Measurements from ENCODE around the gene LBX2.
A peak's percentile ranks its signal among the peaks of the same experiment; 100 is the strongest.

Gene LBX2

GRCh38 chr2:74457549-74458131 is 41.8 kb downstream of the LBX2 start:
- H3K4me1 ChIP-seq (ENCODE audit: control insufficient read depth, low read depth, low read length), result peaks cover 6% of the 10 kb centered on the region
- peak overlapping the region; percentile 74 for H3K4me3 ChIP-seq (ENCODE audit: low read length)
- H3K36me3 ChIP-seq (ENCODE audit: control insufficient read depth, low read depth, low read length), result peaks cover 18% of the 10 kb centered on the region
- no peaks in the 10 kb centered on the region for H3K9me3 ChIP-seq (ENCODE audit: control insufficient read depth, low read depth, low read length)
- peak overlapping the region; percentile 86 for H3K9ac ChIP-seq (ENCODE audit: low read length)
- H3K27ac ChIP-seq (ENCODE audit: low read length), result peak overlapping the region; percentile 56
- H3K27me3 ChIP-seq (ENCODE audit: control insufficient read depth, insufficient read depth, low read length), result no peaks in the 10 kb centered on the region

GRCh38 chr2:74457129-74457548 is 42.3 kb downstream of the LBX2 start:
- H3K27me3 ChIP-seq (ENCODE audit: control insufficient read depth, insufficient read depth, low read length), result no peaks in the 10 kb centered on the region
- H3K4me3 ChIP-seq (ENCODE audit: low read length), result peak overlapping the region; percentile 74
- H3K9ac ChIP-seq (ENCODE audit: low read length), result peak overlapping the region; percentile 51
- H3K36me3 ChIP-seq (ENCODE audit: control insufficient read depth, low read depth, low read length), result peaks cover 13% of the 10 kb centered on the region
- no peak overlapping the region for H3K27ac ChIP-seq (ENCODE audit: low read length)
- no peaks in the 10 kb centered on the region for H3K9me3 ChIP-seq (ENCODE audit: control insufficient read depth, low read depth, low read length)
- peaks cover 6% of the 10 kb centered on the region for H3K4me1 ChIP-seq (ENCODE audit: control insufficient read depth, low read depth, low read length)

- peak within 1 kb of the TSS; percentile 78 for H3K9ac ChIP-seq (ENCODE audit: low read length)
- peak within 1 kb of the TSS; percentile 83 for H3K27ac ChIP-seq (ENCODE audit: low read length)
- H3K27me3 ChIP-seq (ENCODE audit: control insufficient read depth, insufficient read depth, low read length), result no peaks in the 10 kb centered on the region
- H3K4me1 ChIP-seq (ENCODE audit: control insufficient read depth, low read depth, low read length), result peaks cover 6% of the 10 kb centered on the region
- no peaks in the 10 kb centered on the region for H3K9me3 ChIP-seq (ENCODE audit: control insufficient read depth, low read depth, low read length)
- H3K36me3 ChIP-seq (ENCODE audit: control insufficient read depth, low read depth, low read length), result no peaks in the 10 kb centered on the region
- peak within 1 kb of the TSS; percentile 86 for H3K4me3 ChIP-seq (ENCODE audit: low read length)
Observed at GRCh38 chr2:74454654-74455511, 44.5 kb downstream of the LBX2 start, which contains the start of gene INO80B. TSS of gene INO80B (plus strand) at chr2:74455087. CDS start at chr2:74455117, 30 bp downstream.

DNA sequence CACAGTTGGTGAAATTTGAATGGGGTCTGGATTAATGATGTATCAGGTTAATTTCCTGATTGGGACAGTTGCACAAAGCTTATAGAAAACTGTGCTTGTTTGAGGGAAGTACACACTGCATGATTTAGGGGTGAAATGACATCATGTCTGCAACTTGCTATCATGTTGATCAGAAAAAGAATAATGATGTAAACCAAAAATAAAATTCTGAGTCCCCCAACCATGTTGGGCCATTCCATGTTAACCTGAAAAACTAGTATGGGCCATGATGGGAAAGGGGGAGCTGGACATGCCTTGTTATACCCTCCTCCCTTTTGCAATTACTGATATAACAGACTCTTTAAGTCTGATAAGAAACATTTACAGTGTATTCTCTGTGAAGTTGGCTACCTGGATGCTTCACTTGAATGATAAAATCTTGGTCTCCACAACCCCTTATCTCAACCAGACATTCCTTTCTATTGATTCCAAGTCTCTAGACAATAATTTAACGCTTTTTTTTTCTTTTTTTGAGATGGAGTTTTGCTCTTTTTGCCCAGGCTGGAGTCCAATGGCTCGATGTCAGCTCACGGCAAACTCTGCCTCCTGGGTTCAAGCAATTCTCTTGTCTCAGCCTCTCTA is 48.7 kb downstream of the LBX2 start:
- Histone ChIP-seq H3K9me3 (ENCODE audit: control insufficient read depth, low read depth, low read length) (no peaks in the 10 kb centered on the region), H3K4me1 (ENCODE audit: control insufficient read depth, low read depth, low read length) (no peaks in the 10 kb centered on the region), H3K4me3 (ENCODE audit: low read length) (no peak overlapping the region), H3K27me3 (ENCODE audit: control insufficient read depth, insufficient read depth, low read length) (no peaks in the 10 kb centered on the region), H3K27ac (ENCODE audit: low read length) (no peak overlapping the region), H3K36me3 (ENCODE audit: control insufficient read depth, low read depth, low read length) (no peaks in the 10 kb centered on the region), H3K9ac (ENCODE audit: low read length) (no peak overlapping the region)

GRCh38 chr2:74448771-74449170 is 50.6 kb downstream of the LBX2 start:
- no peaks in the 10 kb centered on the region for H3K9me3 ChIP-seq (ENCODE audit: control insufficient read depth, low read depth, low read length)
- no peak overlapping the region for H3K9ac ChIP-seq (ENCODE audit: low read length)
- no peaks in the 10 kb centered on the region for H3K27me3 ChIP-seq (ENCODE audit: control insufficient read depth, insufficient read depth, low read length)
- H3K4me3 ChIP-seq (ENCODE audit: low read length), result no peak overlapping the region
- no peaks in the 10 kb centered on the region for H3K4me1 ChIP-seq (ENCODE audit: control insufficient read depth, low read depth, low read length)
- no peaks in the 10 kb centered on the region for H3K36me3 ChIP-seq (ENCODE audit: control insufficient read depth, low read depth, low read length)
- no peak overlapping the region for H3K27ac ChIP-seq (ENCODE audit: low read length)
